Measurements from ENCODE around the gene ADRM1. TPM values are rescaled to one million over a fixed set of nuclear protein-coding genes. Genes with fewer than 3 reads are reported as not detected.

ADRM1 gene
- total RNA-seq, 1 donor from 2014 or later: 73.4 TPM

- DNase-seq (no peak), ATAC-seq (no peak)
- no peaks in the 10 kb centered on the region for H3K4me1 ChIP-seq
- TF ChIP-seq, protein P1, sequence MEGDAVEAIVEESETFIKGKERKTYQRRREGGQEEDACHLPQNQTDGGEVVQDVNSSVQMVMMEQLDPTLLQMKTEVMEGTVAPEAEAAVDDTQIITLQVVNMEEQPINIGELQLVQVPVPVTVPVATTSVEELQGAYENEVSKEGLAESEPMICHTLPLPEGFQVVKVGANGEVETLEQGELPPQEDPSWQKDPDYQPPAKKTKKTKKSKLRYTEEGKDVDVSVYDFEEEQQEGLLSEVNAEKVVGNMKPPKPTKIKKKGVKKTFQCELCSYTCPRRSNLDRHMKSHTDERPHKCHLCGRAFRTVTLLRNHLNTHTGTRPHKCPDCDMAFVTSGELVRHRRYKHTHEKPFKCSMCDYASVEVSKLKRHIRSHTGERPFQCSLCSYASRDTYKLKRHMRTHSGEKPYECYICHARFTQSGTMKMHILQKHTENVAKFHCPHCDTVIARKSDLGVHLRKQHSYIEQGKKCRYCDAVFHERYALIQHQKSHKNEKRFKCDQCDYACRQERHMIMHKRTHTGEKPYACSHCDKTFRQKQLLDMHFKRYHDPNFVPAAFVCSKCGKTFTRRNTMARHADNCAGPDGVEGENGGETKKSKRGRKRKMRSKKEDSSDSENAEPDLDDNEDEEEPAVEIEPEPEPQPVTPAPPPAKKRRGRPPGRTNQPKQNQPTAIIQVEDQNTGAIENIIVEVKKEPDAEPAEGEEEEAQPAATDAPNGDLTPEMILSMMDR (IDR thresholded peaks at IDR 0.05): no peak
- peaks cover 65% of the 10 kb centered on the region for H3K36me3 ChIP-seq
- no peaks in the 10 kb centered on the region for H3K27me3 ChIP-seq
- no peaks in the 10 kb centered on the region for H3K9me3 ChIP-seq
- H3K27ac ChIP-seq: no peak overlapping the region
- no peak overlapping the region for H3K4me3 ChIP-seq
- intact Hi-C loops (cut with DNase I): no loop called here
Measured at GRCh38 chr20:62316331-62317166, 13.8 kb downstream of the ADRM1 start.

DNA sequence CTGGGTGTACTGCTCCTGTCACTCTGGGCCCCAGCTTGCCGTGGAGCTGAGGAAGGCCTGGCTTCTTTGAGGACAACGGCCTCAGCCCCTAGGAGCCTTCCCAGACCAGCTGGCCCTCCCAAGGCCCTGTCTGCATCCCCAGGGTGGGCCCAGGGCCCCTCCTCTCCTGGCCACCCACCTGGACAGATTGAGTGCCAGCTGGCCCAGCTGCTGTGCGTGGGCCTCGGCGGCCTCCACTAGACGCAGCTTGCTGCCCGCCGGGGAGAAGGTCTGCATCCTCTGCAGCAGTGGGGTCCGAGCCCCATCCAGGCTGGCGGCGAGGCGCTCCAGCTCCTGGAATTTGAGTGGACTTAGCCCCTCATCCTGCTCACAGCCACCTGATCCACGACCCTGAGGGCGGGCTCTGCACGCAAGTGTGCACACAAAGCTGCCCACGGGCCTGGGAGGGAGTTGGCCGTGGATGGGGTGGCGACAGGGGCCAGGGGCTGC is 14.4 kb downstream of the ADRM1 start:
- Histone ChIP-seq H3K36me3 (peaks cover 60% of the 10 kb centered on the region), H3K9me3 (no peaks in the 10 kb centered on the region), H3K27ac (no peak overlapping the region), H3K27me3 (no peaks in the 10 kb centered on the region), H3K4me1 (no peaks in the 10 kb centered on the region), H3K4me3 (no peak overlapping the region)
- ATAC-seq: no peak
- TF ChIP-seq, protein P1 (IDR thresholded peaks at IDR 0.05): no peak
- DNase-seq: no peak
- intact Hi-C loops (cut with DNase I): no loop called here

DNA sequence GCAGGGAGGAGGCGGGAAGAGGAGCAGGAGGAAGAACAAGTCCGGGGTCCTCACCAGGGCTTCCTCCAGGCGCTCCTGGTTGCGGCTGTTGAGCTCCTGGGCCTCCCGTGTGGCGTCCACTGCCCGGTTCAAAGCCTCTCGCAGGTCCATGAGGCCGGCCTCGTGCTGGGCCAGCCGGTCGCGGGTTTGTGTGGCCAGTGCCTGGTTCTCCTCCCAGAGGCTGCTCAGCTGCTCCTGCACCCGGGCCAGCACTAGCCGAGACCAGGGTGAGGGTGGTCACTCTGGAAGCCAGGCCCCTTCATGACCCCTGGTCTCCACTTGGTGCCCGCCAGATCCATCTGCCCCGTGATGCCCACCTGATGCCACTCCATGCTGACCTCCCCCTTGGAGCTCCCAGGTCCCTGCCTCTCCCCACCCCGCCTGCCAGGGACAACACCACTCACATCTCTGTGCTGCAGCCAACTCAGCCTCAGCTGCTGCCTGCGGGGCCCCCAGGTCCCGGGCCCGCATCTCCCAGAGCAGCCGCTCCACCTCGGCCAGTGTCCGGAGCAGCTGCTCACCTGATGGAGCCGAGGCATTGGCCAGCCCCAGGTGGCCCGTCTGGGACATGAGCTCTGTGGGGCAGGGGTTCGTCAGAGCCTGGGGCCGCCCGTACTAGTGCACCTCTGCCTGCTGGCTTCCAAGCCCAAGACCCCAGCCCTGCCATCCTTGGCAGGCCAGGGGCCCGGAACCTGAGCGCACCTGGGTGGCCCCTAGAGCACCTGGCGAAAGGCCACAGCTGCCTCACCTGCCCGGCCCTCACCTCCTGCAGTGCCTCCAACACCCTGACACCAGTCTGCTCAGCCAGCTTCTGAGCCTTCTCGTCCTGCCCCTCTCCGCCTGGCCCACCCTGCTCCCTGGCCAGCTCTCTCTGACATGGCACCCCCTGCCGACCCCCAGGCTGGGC is 15.9 kb downstream of the ADRM1 start:
- intact Hi-C loops (cut with DNase I): no loop called here
- no peak for ATAC-seq
- Histone ChIP-seq H3K4me3 (no peak overlapping the region), H3K36me3 (peaks cover 47% of the 10 kb centered on the region), H3K27ac (no peak overlapping the region), H3K27me3 (no peaks in the 10 kb centered on the region), H3K9me3 (no peaks in the 10 kb centered on the region), H3K4me1 (no peaks in the 10 kb centered on the region)
- DNase-seq: no peak
- TF ChIP-seq, protein P1 (IDR thresholded peaks at IDR 0.05): no peak

- intact Hi-C loops (cut with DNase I): no loop called here
- TF ChIP-seq, protein P1 (IDR thresholded peaks at IDR 0.05): no peak
- H3K27me3 ChIP-seq: no peaks in the 10 kb centered on the region
- no peak for DNase-seq
- no peaks in the 10 kb centered on the region for H3K9me3 ChIP-seq
- H3K36me3 ChIP-seq: peaks cover 48% of the 10 kb centered on the region
- H3K4me1 ChIP-seq: no peaks in the 10 kb centered on the region
- no peak for ATAC-seq
- H3K4me3 ChIP-seq: no peak overlapping the region
- H3K27ac ChIP-seq: no peak overlapping the region
Measured at GRCh38 chr20:62319346-62319909, 16.6 kb downstream of the ADRM1 start.

DNA sequence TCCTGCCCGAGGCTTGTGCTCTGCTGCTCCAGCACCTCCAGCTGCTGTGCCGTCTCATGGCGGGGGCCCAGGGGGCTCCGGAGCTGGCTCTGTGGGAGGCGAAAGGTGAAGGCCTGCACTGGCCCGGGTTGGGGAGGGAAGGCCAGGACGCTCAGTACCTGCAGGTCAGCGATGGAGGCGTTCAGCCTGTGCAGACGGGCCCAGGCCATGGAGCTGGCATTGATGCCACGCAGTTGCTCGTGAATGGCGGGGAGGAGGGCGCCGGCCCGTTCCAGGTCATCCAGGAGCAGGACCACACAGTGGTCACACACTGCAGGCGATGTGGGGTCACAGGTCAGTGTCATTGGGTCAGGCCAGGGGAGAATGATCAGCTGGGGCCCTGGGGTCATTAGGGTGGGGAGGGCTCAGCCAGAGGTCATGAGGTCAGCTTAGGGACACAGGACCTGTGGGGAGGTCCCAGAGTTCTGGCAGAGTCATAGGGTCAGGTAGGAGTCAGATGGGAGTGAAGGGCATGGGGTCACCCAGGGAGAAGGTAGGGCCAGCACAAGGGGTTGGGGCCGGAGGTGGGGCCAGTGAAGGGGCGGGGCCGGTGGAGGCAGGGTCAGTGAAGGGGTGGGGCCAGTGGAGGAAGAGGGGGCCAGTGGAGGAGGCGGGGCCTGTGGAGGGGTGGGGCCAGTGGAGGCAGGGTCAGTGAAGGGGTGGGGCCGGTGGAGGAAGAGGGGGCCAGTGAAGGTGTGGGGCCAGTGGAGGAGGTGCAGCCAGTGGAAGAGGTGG is 18.0 kb downstream of the ADRM1 start:
- DNase-seq (no peak), ATAC-seq (peak; percentile 11)
- TF ChIP-seq, protein P1 (IDR thresholded peaks at IDR 0.05): no peak
- Histone ChIP-seq H3K9me3 (no peaks in the 10 kb centered on the region), H3K4me1 (no peaks in the 10 kb centered on the region), H3K27ac (no peak overlapping the region), H3K4me3 (no peak overlapping the region), H3K36me3 (peaks cover 38% of the 10 kb centered on the region), H3K27me3 (no peaks in the 10 kb centered on the region)
- intact Hi-C loops (cut with DNase I): no loop called here

All from upper lobe of right lung (tissue), 1 donor.